ENCODE results near the gene ST6GAL1. TPM values are rescaled to one million over a fixed set of nuclear protein-coding genes. Genes with fewer than 3 reads are reported as not detected.
A peak's percentile ranks its signal among the peaks of the same experiment; 100 is the strongest.

Gene ST6GAL1
- total and polyA plus RNA-seq, 12 donors, result 19.5 to 94.7 (median 65.8) TPM

DNA sequence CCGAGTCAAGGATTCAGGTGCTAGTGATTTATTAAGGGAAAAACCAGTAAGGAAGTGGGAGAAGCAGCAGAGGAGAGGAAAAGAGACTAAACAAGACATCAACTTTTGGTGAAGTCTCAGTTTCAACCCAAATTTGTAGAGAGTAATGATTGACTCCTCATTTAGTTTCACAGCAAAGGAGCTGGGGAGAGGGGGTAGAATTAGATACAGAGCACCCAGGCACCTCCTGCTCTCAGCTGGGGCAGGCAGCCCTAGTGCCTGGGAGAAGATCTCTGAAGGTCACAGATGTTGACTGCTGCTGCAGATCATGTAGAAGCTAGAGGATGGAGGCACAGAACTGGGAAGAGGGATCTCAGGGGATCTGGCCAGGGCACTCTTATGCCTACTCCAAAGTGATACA, 179.8 kb downstream of the ST6GAL1 start:
- peaks cover 0 to 12% (median 4%) of the 10 kb centered on the region in 9 donors for H3K4me1 ChIP-seq
- no peak overlapping the region for H3K4me3 ChIP-seq
- intact Hi-C loops (cut with DNase I), result loop anchor here in 7 of 10 donors (5.0 to 10.0 kb wide), 3 partner anchors 52 to 57 kb away; no protein-coding TSS in a partner anchor
- TF ChIP-seq, protein P1, sequence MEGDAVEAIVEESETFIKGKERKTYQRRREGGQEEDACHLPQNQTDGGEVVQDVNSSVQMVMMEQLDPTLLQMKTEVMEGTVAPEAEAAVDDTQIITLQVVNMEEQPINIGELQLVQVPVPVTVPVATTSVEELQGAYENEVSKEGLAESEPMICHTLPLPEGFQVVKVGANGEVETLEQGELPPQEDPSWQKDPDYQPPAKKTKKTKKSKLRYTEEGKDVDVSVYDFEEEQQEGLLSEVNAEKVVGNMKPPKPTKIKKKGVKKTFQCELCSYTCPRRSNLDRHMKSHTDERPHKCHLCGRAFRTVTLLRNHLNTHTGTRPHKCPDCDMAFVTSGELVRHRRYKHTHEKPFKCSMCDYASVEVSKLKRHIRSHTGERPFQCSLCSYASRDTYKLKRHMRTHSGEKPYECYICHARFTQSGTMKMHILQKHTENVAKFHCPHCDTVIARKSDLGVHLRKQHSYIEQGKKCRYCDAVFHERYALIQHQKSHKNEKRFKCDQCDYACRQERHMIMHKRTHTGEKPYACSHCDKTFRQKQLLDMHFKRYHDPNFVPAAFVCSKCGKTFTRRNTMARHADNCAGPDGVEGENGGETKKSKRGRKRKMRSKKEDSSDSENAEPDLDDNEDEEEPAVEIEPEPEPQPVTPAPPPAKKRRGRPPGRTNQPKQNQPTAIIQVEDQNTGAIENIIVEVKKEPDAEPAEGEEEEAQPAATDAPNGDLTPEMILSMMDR (IDR thresholded peaks at IDR 0.05), result no peak
- WGBS, 2 donors, result 85 to 87% methylated on average over 1 of the region's 1 CpG
- no peak for DNase-seq
- H3K36me3 ChIP-seq, result no peaks in the 10 kb centered on the region
- no peaks in the 10 kb centered on the region for H3K27me3 ChIP-seq
- ATAC-seq, result no peak
- H3K27ac ChIP-seq, result no peak overlapping the region
- no peaks in the 10 kb centered on the region for H3K9me3 ChIP-seq

DNA sequence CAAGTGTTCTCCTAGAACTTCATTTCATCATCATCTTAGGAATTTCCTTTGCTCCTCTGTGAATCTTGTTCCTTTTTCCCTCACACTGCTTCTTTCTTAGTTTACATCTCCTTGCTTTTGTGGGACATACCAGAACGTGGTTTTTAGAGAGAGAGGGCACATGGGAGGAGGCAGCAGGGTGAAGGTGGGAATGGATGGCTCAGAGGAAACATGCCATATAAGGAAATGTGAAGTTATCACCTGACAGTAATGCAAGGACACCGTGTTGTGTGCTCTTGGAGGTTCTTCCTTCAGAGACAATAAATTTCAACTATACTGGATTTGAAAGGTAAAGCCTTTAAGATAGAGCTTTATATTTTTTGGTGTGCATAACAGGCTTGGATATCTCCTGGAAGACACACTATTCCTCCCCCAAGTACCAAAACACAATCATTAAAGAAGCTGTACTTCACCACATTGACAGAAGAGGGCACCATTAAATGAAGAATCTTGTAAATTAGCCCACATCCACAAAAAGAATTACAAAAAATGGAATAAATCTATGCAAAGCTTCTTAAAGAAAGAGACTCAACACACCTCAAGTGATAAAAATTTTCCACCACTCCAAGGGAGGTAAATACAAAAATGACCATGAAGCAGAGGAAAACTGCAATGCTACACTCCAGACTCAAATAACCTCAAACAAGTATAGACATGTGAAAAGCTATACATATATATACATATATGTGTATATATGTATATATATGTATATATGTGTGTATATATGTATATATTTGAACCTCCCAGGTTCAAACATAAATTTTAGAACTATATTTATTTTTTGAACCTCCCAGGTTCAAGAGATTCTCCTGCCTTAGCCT, 182.8 kb downstream of the ST6GAL1 start:
- peaks cover 0 to 2% (median 0%) of the 10 kb centered on the region in 9 donors for H3K4me1 ChIP-seq
- H3K9me3 ChIP-seq, result no peaks in the 10 kb centered on the region
- TF ChIP-seq, protein P1 (IDR thresholded peaks at IDR 0.05), result peak; percentile 27 to 74 (median 63)
- 41 to 45% methylated on average over 2 of the region's 2 CpGs for WGBS, 2 donors
- H3K36me3 ChIP-seq, result no peaks in the 10 kb centered on the region
- H3K4me3 ChIP-seq, result no peak overlapping the region
- DNase-seq (no peak), ATAC-seq (no peak)
- H3K27ac ChIP-seq, result no peak overlapping the region
- intact Hi-C loops (cut with DNase I), result loop anchor here in 8 of 10 donors (1.0 to 10.0 kb wide), 4 partner anchors 30 to 54 kb away; no protein-coding TSS in a partner anchor
- H3K27me3 ChIP-seq, result no peaks in the 10 kb centered on the region

DNA sequence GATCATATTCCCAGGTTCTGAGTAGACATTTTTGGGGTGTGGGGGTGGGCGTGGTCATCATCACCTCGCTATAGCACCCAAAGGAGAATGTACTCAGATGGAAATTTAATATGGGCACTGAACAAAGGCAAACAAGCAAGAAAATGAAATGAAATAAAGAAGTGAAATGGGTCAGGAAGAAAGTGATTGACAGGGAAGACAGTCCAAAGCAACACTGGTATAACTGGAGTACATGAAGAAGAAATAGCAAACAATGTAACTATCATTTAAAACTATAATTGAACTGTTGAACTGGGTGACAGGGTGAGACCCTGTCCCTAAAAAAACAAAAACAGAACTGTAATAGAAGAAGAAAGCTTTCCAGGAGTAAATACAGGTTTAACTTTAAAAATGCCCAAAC, 184.2 kb downstream of the ST6GAL1 start:
- H3K36me3 ChIP-seq, result no peaks in the 10 kb centered on the region
- H3K27ac ChIP-seq, result no peak overlapping the region
- ATAC-seq, result no peak
- no peaks in the 10 kb centered on the region for H3K4me1 ChIP-seq
- H3K9me3 ChIP-seq, result no peaks in the 10 kb centered on the region
- 89 to 96% methylated on average over 2 of the region's 2 CpGs for WGBS, 2 donors
- H3K27me3 ChIP-seq, result no peaks in the 10 kb centered on the region
- TF ChIP-seq, protein P1 (IDR thresholded peaks at IDR 0.05), result no peak
- no peak overlapping the region for H3K4me3 ChIP-seq
- intact Hi-C loops (cut with DNase I), result loop anchor here in 7 of 10 donors (5.0 to 10.0 kb wide), 3 partner anchors 48 to 53 kb away; no protein-coding TSS in a partner anchor
- no peak for DNase-seq

DNA sequence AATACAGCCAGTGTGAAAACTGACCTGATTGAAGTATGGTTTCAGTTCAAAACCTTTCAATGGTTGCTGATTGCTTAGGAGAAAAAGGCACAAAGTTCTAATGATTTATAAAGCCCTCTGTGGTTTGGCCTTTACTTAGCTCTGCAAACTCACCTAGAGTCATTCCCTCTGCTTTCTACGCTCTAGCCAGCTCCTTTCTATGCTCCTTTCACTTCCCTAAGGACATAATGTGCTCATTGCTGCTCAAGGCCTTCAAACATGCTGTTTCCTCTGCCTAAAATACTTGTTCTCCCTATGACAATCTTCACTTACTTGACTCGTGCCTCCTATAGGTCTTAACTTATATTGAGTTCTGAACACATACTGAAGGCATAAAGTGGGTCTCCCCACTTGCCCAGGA, 190.0 kb downstream of the ST6GAL1 start:
- Histone ChIP-seq H3K4me1 (no peaks in the 10 kb centered on the region), H3K27ac (no peak overlapping the region), H3K9me3 (no peaks in the 10 kb centered on the region), H3K4me3 (no peak overlapping the region), H3K36me3 (no peaks in the 10 kb centered on the region), H3K27me3 (no peaks in the 10 kb centered on the region)
- TF ChIP-seq, protein P1 (IDR thresholded peaks at IDR 0.05), result no peak
- intact Hi-C loops (cut with DNase I), result loop anchor here in 1 of 10 donors (5.0 kb wide), 1 partner anchor 42 kb away; no protein-coding TSS in a partner anchor
- DNase-seq (no peak), ATAC-seq (peak in 1 of 8 donors; percentile 46)
- 88 to 93% methylated on average over 2 of the region's 2 CpGs for WGBS, 2 donors

Measured in heart right ventricle (tissue), 16 donors.